ENCODE results near the gene HAPSTR1. TPM values are rescaled to one million over a fixed set of nuclear protein-coding genes. Genes with fewer than 3 reads are reported as not detected.

Gene HAPSTR1
- total and polyA plus RNA-seq, 2 donors (not counting 3 experiments of a cell fraction or from before 2014, with no cell fraction given): 15.7 to 63.7 TPM

DNA sequence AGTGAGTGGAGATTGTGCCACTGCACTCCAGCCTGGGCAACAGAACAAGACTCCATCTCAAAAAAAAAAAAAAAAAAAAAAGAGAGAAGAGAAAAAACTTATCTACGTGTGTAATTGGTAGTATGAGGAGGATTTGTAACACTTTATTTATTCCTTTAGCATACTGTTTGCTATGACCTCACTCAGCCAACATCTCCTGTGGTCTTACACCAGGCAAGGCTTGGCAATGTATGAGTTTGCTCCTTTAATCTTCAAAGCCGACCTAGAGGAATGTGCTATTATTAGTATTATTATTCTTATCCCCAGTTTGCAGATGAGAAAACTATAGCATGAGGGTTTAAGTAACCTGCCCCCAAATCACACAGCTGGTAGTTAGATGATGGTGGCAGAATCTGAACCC, 35.8 kb upstream of the HAPSTR1 start:
- intact Hi-C loops (cut with micrococcal nuclease) (no loop called here), dilution Hi-C loops (cut with MboI; ENCODE audit: extremely low pct_ligation_motif_present, low sequenced_read_pairs) (no loop called here)
- Histone ChIP-seq H3K27ac (ENCODE audit: insufficient read depth, low read depth, low read length) (no peak overlapping the region), H3K79me2 (ENCODE audit: control insufficient read depth, insufficient read depth, low read length) (no peaks in the 10 kb centered on the region), H3K9me1 (replicated peaks; ENCODE audit: control insufficient read depth, extremely low read depth, insufficient read depth, low read length) (no peaks in the 10 kb centered on the region), H2AFZ (ENCODE audit: low read depth, low read length) (no peak overlapping the region), H4K20me1 (replicated peaks; ENCODE audit: control insufficient read depth, extremely low read depth, insufficient read depth, low read length) (no peaks in the 10 kb centered on the region), H3K4me1 (ENCODE audit: control insufficient read depth, extremely low read depth, insufficient read depth, low read length) (no peaks in the 10 kb centered on the region), H3K27me3 (ENCODE audit: control insufficient read depth in 2 of 2, insufficient read depth in 2 of 2, low read length in 2 of 2) (no peaks in the 10 kb centered on the region), H3K36me3 (ENCODE audit: control insufficient read depth in 2 of 2, extremely low read depth in 1 of 2, insufficient read depth in 2 of 2, low read length in 2 of 2) (no peaks in the 10 kb centered on the region), H3K4me3 (replicated peaks in 1 of 3; ENCODE audit: insufficient read depth in 1 of 3, low read depth in 1 of 3, low read length in 3 of 3) (no peak overlapping the region), H3K4me2 (ENCODE audit: insufficient read depth, low read length) (no peak overlapping the region), H3K9me3 (replicated peaks; ENCODE audit: control insufficient read depth, insufficient read depth, low read length) (no peaks in the 10 kb centered on the region), H3K9ac (replicated peaks; ENCODE audit: extremely low read depth, insufficient read depth, low read length) (no peak overlapping the region)
- no peak for FAIRE-seq
- ChIA-PET POLR2A (no interaction called here), CTCF (no interaction called here)
- no TSS peak for BruUV-seq (replicated peaks)
- DNase-seq (ENCODE audit: low read depth, low spot score): no peak
- TF ChIP-seq, protein P1, sequence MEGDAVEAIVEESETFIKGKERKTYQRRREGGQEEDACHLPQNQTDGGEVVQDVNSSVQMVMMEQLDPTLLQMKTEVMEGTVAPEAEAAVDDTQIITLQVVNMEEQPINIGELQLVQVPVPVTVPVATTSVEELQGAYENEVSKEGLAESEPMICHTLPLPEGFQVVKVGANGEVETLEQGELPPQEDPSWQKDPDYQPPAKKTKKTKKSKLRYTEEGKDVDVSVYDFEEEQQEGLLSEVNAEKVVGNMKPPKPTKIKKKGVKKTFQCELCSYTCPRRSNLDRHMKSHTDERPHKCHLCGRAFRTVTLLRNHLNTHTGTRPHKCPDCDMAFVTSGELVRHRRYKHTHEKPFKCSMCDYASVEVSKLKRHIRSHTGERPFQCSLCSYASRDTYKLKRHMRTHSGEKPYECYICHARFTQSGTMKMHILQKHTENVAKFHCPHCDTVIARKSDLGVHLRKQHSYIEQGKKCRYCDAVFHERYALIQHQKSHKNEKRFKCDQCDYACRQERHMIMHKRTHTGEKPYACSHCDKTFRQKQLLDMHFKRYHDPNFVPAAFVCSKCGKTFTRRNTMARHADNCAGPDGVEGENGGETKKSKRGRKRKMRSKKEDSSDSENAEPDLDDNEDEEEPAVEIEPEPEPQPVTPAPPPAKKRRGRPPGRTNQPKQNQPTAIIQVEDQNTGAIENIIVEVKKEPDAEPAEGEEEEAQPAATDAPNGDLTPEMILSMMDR (IDR thresholded peaks at IDR 0.05; ENCODE audit: extremely low read depth in 1 of 2, insufficient read depth in 1 of 2, low read depth in 1 of 2, low read length in 2 of 2): no peak
- TF ChIP-seq POLR2AphosphoS5 (IDR thresholded peaks at IDR 0.05; ENCODE audit: insufficient read depth, low read depth, low read length) (no peak), EZH2 (IDR thresholded peaks at IDR 0.05; ENCODE audit: borderline replicate concordance, low read depth, low read length, severe bottlenecking) (no peak), MYC (IDR thresholded peaks at IDR 0.05; ENCODE audit: low read depth, low read length) (no peak), JUN (IDR thresholded peaks at IDR 0.05; ENCODE audit: borderline replicate concordance, insufficient read depth, insufficient read length, low read depth) (no peak), POLR2A (IDR thresholded peaks at IDR 0.05; ENCODE audit: low read depth, low read length) (no peak), GATA2 (IDR thresholded peaks at IDR 0.05; ENCODE audit: insufficient read depth, insufficient read length, low read depth, low read length) (no peak), FOS (IDR thresholded peaks at IDR 0.05; ENCODE audit: borderline replicate concordance, insufficient read depth, low read length) (no peak)
- TF ChIP-seq, protein P2, sequence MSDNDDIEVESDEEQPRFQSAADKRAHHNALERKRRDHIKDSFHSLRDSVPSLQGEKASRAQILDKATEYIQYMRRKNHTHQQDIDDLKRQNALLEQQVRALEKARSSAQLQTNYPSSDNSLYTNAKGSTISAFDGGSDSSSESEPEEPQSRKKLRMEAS (IDR thresholded peaks at IDR 0.05; ENCODE audit: insufficient read depth, insufficient read length): no peak
